Measurements from ENCODE around the gene CACNA1A.

Gene CACNA1A

DNA sequence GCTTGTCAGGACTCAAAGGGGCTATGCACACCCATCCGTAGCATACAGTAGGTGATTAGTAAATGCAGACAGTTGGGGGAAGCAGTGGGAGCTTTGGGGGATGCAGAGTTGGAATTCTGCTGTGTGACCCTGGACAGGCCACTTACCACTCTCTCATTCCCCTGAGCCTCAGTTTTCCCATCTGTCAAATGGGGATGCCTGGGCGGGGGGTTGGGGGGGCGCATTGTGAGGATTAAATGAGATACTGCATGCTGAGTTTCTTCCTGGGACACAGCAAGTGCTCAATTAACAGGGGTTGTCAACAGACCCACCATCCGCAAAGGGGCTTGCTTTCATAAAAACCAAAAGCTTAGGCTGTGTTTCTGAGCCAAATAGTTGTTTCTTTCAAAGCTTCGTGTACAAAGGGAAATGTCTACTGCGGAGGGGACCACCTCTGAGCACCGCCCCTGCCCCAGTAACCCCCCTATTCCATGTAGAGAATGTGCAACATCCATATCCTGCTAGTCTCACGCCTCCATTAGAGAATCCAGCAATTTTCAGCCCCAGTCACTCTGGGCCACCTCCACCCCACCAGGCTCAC is 223.7 kb downstream of the CACNA1A start:
- TF ChIP-seq, protein P1, sequence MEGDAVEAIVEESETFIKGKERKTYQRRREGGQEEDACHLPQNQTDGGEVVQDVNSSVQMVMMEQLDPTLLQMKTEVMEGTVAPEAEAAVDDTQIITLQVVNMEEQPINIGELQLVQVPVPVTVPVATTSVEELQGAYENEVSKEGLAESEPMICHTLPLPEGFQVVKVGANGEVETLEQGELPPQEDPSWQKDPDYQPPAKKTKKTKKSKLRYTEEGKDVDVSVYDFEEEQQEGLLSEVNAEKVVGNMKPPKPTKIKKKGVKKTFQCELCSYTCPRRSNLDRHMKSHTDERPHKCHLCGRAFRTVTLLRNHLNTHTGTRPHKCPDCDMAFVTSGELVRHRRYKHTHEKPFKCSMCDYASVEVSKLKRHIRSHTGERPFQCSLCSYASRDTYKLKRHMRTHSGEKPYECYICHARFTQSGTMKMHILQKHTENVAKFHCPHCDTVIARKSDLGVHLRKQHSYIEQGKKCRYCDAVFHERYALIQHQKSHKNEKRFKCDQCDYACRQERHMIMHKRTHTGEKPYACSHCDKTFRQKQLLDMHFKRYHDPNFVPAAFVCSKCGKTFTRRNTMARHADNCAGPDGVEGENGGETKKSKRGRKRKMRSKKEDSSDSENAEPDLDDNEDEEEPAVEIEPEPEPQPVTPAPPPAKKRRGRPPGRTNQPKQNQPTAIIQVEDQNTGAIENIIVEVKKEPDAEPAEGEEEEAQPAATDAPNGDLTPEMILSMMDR (IDR thresholded peaks at IDR 0.05; ENCODE audit: insufficient read depth, missing control alignments) = no peak
- FAIRE-seq (no peak), DNase-seq (ENCODE audit: insufficient read length, low spot score) (no peak)

DNA sequence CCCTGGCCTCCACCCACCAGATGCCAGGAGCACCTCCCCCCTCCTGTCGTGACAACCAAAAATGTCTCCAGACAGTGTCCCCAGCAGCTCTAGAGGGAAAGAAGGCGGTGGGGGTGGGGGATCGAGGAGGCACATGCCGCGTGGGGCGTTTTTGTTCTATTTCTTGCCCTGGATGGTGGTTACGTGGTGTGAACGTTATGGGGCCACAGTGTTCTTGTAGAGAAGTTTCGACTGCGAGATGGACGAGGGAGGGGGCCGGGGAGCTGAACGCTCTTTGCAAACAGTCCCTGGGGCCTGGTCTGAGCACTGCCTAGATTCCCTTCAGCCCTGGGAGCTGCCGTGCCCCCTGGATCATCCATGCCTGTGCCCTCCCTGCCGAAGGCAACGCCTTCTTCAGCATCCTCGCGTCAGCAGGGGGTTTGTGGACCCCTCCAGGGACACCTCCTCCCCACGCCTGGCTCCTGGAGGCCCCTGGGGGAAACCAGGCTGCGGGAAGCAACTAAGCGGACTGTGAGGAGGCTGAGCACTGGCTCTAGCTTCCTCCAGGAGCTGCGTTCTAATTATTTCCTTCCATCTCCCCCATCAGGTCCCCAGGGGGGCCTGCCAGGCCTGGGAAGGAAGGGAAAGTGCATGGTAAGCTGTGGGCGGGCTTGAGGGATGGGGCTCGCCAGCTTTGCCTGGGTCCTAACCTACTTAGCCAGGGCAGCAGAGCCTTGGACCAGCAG is 224.6 kb downstream of the CACNA1A start:
- TF ChIP-seq, protein P1 (IDR thresholded peaks at IDR 0.05; ENCODE audit: insufficient read depth, missing control alignments) = no peak
- FAIRE-seq = no peak
- DNase-seq (ENCODE audit: insufficient read length, low spot score) = no peak

DNA sequence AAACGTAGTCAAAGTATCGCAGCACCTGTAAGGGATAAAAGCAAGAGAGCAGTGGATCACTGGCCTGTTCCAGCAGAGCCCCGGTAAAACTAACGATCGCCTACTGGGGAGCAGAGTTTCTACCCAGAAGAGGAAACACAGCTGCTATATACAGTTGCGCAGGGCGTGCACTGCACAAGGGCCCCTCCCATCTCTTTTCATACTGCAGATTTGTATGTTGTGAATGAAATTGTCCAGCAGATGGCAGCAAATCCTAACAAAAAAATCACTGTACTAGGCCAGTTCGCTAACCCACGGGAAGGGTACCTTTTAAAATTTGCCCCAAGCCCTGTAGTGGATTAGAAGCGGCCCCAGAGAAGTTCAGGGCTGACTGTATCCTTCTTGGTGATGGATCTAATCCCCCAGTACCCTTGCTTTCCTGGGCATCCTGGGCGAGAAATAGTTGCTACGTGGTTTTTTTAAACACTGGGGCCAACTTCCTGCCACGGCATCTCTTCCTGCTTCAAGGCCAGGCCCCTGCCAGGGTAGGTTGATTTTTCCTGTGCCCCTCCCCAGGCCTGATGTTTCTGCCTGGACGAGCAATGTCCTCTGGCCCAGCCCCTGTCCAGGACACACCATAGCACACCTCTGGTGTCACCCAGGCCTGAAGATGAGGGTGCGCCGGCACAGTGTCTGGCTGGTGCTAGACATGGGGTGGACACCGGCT is 229.0 kb downstream of the CACNA1A start:
- TF ChIP-seq, protein P1 (IDR thresholded peaks at IDR 0.05; ENCODE audit: insufficient read depth, missing control alignments) = peak; percentile 69
- DNase-seq (ENCODE audit: insufficient read length, low spot score) (no peak), FAIRE-seq (no peak)

DNA sequence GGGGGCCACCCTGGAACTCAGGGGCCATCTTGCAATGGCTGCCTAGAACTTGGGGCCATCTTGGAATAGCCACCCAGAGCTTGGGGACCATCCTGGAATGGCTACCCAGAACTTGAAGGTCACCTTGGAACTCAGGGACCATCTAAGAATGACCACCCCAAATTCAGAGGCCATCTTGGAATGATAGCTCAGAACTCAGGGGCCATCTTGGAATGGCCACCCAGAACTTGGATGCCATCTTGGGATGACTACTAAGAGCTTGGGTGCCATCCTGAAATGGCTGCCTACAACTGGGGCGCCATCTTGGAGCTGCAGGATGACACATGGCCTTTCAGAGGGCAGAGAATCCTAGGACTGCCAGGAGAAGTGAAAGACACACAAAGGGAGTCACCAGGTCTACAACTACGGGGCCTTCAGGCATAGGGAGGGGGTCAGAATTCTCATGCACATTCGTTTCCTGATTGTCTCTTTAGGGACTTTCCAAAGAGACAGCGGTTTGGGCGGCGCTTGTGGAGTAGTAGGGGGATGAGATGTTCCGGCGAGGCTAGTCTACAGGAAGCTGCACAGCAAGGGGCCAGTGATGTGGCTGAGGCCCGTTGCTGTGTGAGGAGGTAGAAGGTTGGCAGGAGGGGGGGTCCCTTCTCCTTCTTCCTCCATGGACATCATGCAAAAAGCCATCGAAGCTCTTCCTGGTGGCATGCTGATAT is 231.1 kb downstream of the CACNA1A start:
- FAIRE-seq (no peak), DNase-seq (ENCODE audit: insufficient read length, low spot score) (no peak)
- TF ChIP-seq, protein P1 (IDR thresholded peaks at IDR 0.05; ENCODE audit: insufficient read depth, missing control alignments) = no peak

DNA sequence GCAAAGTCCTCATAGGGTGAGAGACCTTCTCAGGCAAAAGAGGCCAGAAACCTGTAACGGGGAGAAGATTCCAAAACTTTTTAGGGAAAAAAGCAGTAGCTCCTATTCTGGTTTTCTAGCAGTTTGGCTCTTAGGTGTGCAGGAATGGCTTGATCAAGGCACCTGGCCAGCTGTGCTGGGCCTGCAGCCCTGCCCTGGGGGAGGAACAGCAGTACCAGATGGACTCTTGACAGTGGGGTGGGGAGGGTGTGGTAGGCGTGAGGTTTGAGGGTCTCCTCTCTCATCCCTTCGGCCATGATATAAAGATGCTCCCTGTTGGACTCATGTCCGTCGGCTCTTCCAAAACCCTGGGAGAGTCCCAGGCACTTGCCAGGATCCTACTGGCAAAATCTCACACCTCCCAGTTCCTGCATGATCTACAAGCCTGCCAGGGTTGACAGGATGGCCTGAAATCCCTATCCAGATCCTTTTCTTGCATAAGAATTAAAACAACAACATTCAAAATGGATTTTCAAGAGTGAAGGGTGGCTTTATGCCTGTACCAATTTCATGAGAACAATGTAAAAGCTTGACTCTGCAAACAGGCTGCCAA is 235.7 kb downstream of the CACNA1A start:
- FAIRE-seq = no peak
- no peak for DNase-seq (ENCODE audit: insufficient read length, low spot score)
- TF ChIP-seq, protein P1 (IDR thresholded peaks at IDR 0.05; ENCODE audit: insufficient read depth, missing control alignments) = no peak

DNA sequence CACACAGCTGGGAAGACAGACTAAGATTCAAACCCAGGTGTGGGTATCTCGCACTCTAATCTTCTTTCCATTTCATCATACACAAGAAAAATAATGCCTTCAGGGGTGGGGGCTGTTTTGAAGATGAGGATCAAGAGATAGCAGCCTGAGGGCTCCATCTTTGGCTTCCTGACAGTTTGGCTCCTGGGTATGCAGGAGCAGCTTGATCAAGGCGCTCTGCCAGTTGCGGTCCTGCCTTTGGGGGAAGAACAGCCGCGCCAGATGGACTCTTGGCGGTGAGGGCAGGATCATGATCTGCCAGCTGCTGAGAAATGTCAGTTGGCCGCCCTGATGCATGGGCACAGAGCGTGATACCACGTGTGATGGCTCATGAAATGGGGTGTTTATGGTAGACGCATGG is 236.9 kb downstream of the CACNA1A start:
- TF ChIP-seq, protein P1 (IDR thresholded peaks at IDR 0.05; ENCODE audit: insufficient read depth, missing control alignments) = no peak
- DNase-seq (ENCODE audit: insufficient read length, low spot score) = no peak
- FAIRE-seq = no peak

All from D721Med (cell line).